UCSD-AML1 (cell line): ENCODE measurements around the gene IL32.
A peak's percentile ranks its signal among the peaks of the same experiment; 100 is the strongest.

Experiments used
- DNase-seq: peaks from one replicate; lab custom pipeline; 2025; ENCODE audit not compliant: unreplicated experiment; lab: John Stamatoyannopoulos, UW

IL32 gene

DNA sequence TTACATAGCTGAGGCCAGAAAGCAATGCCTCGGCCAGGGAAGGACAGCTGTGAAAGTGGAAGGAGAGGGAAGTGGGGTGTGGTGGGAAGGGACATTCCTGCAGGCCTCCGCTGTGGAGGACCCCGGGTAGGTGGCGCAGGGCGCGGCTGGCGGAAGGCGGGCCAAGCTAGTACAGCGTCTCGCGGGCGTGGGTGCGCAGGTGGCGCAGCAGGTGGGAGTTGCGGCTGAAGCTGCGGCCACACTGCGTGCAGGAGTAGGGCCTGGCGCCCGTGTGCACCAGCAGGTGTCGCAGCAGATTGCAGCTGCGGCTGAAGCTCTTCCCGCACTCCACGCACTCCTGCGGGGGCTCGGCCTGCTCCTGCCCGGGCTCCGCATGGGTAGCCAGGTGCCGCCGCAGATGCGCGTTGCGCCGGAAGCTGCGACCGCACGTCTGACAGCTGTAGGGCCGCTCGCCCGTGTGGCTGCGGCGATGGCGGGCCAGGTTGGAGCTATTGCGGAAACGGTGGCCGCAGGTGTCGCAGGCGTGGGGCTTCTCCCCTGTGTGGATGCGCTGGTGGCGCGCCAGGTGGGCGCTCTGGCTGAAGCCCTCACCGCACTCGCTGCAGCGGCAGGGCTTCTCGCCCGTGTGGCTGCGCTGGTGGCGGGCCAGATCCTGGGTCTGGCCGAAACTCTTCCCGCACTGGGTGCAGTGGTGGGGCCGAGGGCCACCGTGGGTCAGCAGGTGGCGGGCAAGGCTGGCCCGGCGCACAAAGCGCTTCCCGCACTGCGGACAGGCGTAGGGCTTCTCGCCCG is 23.7 kb downstream of the IL32 start:
- DNase-seq, result no peak

- DNase-seq, result no peak
Observed at GRCh38 chr16:3089717-3090592, 24.5 kb downstream of the IL32 start.

DNA sequence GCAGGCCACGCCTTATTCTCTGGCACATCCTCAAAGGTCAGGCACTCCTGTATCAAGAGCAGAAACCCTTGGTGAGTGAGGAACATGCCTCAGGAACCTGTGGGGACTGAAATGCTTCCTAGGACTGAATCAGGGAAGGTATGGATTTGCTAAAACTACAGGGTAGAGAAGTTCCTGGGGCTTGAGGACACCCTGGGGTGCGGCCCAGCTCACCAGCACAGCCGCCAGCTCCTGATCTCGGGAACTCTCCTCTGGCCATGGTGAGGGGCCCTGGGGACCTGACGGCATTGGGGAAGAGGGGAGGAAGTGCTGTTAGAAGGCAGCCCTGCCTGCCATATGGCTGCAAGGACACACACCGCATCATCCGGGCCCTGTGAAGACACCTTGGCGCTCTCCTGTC is 26.1 kb downstream of the IL32 start:
- DNase-seq, result no peak

DNA sequence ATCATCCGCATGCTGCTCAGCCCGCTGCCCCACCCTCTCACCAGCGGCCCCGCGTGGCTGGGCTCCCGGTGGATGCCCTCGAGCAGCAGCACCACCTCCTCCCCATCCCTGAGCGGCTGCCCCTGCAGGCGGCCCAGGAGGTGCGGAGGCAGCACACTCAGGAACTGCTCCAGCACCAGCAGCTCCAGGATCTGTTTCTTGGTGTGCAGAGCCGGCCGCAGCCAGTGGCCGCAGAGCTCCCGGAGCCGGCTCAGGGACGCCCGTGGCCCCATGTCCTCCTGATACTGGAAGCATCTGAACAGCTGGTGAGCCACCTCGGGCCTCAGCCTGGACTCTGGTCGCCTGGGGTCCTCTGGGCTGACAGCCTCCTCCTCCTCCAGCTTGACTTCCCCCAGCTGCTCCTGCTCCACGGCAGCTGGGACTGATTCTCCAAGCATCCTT is 27.1 kb downstream of the IL32 start:
- DNase-seq, result no peak

DNA sequence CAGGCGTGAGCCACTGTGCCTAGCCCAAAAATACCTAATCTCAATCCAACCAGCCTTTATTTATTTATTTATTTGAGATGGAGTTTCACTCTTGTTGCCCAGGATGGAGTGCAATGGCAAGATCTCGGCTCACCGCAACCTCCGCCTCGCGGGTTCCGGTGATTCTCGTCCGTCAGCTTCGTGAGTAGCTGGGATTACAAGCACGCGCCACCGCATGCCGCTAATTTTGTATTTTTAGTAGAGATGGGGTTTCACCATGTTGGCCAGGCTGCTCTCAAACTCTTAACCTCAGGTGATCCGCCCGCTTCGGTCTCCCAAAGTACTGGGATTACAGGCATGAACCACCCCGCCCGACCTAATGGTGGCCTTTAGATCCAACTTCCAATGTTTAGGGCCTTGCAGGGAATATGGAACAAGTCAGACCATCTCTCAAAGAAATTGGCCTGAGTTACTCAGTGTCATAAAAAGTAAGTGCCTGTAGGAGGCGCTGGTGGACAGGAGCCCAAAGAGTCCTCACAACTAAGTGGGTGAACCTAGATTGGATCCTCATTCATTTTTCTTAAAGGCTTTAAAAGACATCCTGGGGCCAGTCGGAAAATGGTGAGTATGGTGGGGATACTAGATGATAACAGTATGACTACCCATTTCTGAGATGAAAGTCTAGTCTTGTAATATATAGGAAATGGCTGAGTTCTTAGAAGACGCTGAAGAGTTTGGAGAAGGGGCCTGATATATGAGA is 29.0 kb downstream of the IL32 start:
- peak; percentile 26 for DNase-seq

DNA sequence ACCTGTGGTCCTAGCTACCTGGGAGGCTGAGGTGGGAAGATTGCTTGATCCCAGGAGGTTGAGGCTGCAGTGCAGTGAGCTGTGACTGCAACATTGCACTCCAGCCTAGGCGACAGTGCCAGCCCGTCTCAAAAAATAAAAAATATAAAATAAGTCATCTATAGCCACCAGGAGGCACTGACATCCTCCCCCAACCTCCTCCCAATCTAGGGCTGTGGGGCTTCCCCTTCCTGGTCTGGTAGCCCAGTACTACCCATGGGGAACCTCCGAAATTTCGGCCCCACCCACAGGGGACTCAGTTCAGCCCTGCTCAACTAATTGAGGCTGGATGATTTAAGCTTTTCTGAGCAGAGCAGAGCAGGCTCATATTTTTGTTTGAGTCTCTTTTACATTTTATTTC is 30.4 kb downstream of the IL32 start:
- DNase-seq, result peak; percentile 44

GRCh38 chr16:3096362-3096761 is 30.9 kb downstream of the IL32 start:
- no peak for DNase-seq

- DNase-seq, result no peak
Observed at GRCh38 chr16:3097266-3097665, 31.8 kb downstream of the IL32 start.

- DNase-seq, result no peak
Observed at GRCh38 chr16:3098459-3099394, 33.3 kb downstream of the IL32 start, which contains the start of gene ZSCAN10. ZSCAN10 (minus strand) TSS chr16:3099294; CDS start chr16:3092937, 6,357 bp downstream.

DNA sequence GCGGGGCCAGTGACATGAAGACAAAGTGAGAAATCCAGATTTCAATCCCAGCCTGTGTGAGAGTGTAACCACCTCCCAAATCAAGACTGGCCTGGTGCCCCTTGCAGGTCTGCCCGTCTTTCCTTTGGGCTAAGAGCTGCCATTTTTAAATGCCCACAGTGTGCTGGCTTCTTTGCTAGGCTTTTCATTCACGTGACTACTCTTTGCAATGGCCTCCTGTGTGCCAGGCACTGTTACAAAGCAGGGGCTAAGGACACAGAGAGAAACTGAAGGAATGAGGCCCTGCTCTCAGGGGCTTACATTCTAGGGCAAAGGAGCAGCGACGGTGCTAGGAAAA is 33.9 kb downstream of the IL32 start:
- DNase-seq, result no peak

DNA sequence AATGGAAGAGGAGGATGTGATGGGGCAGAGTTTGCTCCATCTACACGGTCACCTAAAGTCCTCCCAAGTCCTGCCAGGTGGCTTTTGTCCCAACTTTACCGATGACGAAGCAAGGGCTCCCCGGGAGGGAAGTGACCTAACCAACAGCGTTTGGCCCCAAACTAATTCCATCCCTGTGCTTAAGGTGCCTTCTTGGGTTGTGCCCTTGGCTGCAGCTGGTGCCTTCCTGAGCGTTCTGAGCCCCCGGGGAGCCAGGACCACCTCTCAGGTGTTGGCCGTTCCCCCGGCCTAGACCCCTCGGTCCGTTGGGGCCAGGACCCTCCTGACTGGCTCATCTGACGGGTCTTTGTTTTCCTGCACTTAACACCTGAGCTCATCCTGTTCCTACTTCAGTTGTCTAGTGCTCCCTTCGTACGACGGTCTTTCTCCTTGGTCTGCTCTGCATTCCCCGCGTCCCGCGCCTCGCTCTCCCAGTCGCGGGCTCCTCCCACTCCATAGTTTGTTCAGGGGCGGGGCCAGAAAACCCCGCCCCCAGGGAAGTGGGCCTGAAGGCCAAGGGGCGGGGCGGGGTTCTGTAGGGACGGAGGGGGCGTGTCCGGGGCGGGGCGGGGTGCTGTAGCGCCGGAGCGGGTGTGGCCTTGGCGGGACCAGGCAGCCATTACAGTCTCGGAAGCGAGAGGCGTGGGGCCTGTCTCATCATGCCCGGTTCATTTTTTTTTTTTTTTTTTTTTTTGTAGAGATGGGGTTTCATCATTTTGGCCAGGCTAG is 34.5 kb downstream of the IL32 start:
- DNase-seq, result peak; percentile 96

- DNase-seq, result peak; percentile 47
Observed at GRCh38 chr16:3101018-3101840, 35.8 kb downstream of the IL32 start.

DNA sequence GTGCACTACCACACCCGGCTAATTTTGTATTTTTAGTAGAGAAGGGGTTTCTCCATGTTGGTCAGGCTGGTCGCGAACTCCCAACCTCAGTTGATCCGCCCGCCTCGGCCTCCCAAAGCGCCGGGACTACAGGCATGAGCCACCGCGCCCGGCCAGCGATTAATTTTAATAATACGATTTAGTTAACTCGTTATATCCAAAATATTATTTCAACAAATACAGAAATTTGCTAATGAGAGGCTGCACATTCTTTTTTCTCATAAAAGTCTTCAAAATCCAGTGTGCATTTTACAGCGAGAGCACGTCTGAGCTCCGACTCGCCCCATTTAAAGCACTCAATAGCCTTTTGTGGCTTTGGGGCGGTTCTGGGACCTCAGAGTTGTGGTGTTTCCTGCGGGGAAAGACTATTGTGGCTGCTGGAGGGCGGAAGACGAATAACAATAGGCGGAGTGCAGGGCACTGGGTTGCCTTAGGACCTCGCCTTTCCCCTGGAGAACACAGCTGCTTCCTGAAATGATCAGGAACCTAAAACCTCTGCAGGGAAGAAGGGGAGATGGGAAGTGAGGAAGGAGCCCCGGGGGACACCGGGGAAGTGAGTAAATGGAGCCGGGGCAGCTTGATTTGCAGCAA is 36.5 kb downstream of the IL32 start:
- DNase-seq, result peak; percentile 77

DNA sequence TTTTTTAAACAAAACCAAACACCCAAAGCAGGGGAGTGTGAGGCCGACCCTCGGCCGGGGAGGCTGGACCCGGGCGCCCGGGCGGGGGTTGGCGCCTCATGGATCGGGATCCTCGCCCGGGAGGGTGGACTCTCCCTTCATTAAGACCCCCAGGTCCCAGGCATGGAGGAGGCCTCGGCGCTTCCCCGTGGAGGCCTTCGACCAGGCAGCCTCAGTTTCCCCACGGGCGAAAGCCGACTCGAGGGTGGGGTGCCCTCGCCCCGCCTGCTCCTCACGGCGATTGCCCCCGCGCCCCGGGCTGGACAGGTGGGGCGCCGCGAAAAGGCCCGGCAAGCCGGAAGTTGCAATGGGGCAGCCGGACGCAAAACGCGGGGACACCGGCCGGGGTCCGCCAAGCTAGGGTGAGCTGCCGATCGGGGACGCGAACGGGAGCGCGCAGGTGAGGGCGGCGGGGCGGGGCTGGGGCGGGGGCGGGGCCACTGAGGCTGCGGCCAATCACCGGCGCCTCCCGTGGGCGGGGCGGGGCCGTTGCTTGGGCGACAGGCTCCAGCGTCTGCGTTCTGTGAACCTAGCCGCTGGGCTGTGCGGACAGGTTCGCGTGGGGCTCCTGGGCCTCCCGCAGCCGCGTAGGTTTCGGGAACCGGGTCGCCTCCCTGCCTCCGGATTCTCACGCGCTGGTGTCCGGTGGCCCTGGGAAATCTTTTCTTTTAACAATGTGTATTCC is 40.9 kb downstream of the IL32 start:
- peak; percentile 89 for DNase-seq

GRCh38 chr16:3112058-3112880 is 46.8 kb downstream of the IL32 start, which contains the start of gene ZNF205:
ZNF205 (plus strand) TSS chr16:3112586; CDS start chr16:3113431, 845 bp downstream.
- DNase-seq, result no peak

GRCh38 chr16:3112881-3113574 is 47.6 kb downstream of the IL32 start:
- no peak for DNase-seq
